CD4-positive, alpha-beta T cell (primary cell): ENCODE data around the gene PSMD3. TPM values are rescaled to one million over a fixed set of nuclear protein-coding genes. Genes with fewer than 3 reads are reported as not detected.
A peak's percentile ranks its signal among the peaks of the same experiment; 100 is the strongest.

ENCODE experiments used
- ATAC-seq: fragments of 200-7000 bp; cut with Tn5 transposase; one replicate; pipeline ENCODE4 v1.10.0; 2022; ENCODE audit warnings: mild to moderate bottlenecking; ENCODE audit not compliant: poor library complexity
- CTCF ChIA-PET: fragments of 350-600 bp; sonication (Branson Sonifier 250); formaldehyde crosslinking; loops from one replicate; lab custom pipeline; 2021; ENCODE audit warnings: antibody characterized with exemption, inconsistent platforms; lab: Charles Lee
- POLR2A ChIA-PET: fragments of 350-600 bp; sonication (Branson Sonifier 250); formaldehyde crosslinking; loops from one replicate; lab custom pipeline; 2021; ENCODE audit warnings: antibody characterized with exemption, inconsistent platforms; lab: Charles Lee
- DNase-seq, 14 experiments: peaks; one replicate each; pipeline ENCODE4 v3.0.0-alpha.2; 2013 to 2020; ENCODE audit warnings: mixed read lengths in 2 of 14
- H3K27ac ChIP-seq, 2 donors: one replicate each; pipeline versions ENCODE4 v1.5.1 to v1.7.0; 2013; ENCODE audit warnings: low read length in 2 of 2, low read depth in 1 of 2, mild to moderate bottlenecking in 1 of 2
- H3K27me3 ChIP-seq, 2 experiments: 1 replicate in 1 of 2; 2 replicates in 1 of 2; pipeline versions ENCODE4 v1.6.1 to v1.7.0; 2013; ENCODE audit warnings: low read length in 2 of 2, control low read depth in 1 of 2, mild to moderate bottlenecking in 1 of 2, moderate library complexity in 1 of 2; ENCODE audit not compliant: insufficient read depth in 2 of 2, control insufficient read depth in 1 of 2
- H3K36me3 ChIP-seq: one replicate; pipeline ENCODE4 v1.6.1; 2013; ENCODE audit warnings: low read length, control low read depth; ENCODE audit not compliant: insufficient read depth
- H3K4me1 ChIP-seq: one replicate; pipeline ENCODE4 v1.6.1; 2013; ENCODE audit warnings: low read length, control low read depth; ENCODE audit not compliant: insufficient read depth
- H3K4me3 ChIP-seq: one replicate; pipeline ENCODE4 v1.5.1; 2013; ENCODE audit warnings: mild to moderate bottlenecking, low read length, moderate library complexity
- H3K9me3 ChIP-seq, 2 experiments: 1 replicate in 1 of 2; 2 replicates in 1 of 2; pipeline versions ENCODE4 v1.6.1 to v1.7.0; 2013; ENCODE audit warnings: low read length in 2 of 2, mild to moderate bottlenecking in 2 of 2, control low read depth in 1 of 2, moderate library complexity in 1 of 2; ENCODE audit not compliant: control insufficient read depth in 1 of 2, insufficient read depth in 1 of 2
- H3K27ac Mint-ChIP-seq: one replicate; pipeline ENCODE4 v1.8.0; 2020; ENCODE audit warnings: mixed read lengths
- H3K27me3 Mint-ChIP-seq: one replicate; pipeline ENCODE4 v1.8.0; 2021; ENCODE audit warnings: mixed read lengths
- H3K36me3 Mint-ChIP-seq: one replicate; pipeline ENCODE4 v1.8.0; 2021; ENCODE audit warnings: low read depth, mixed read lengths
- H3K4me1 Mint-ChIP-seq: one replicate; pipeline ENCODE4 v1.8.0; 2021; ENCODE audit warnings: low read depth, mixed read lengths
- H3K4me3 Mint-ChIP-seq: one replicate; pipeline ENCODE4 v1.8.0; 2020; ENCODE audit warnings: mild to moderate bottlenecking, mixed read lengths
- H3K9me3 Mint-ChIP-seq: one replicate; pipeline ENCODE4 v1.8.0; 2020; ENCODE audit warnings: mixed read lengths
- CTCF ChIP-seq: fragments of 200-600 bp; IDR thresholded peaks from one replicate; pipeline ENCODE4 v1.8.0; 2022; ENCODE audit warnings: antibody characterized with exemption, mild to moderate bottlenecking
- intact Hi-C, 2 experiments: fragments of 100-400 bp; cut with DNase I in 1 of 2; cut with micrococcal nuclease in 1 of 2; formaldehyde crosslinking; loops; one replicate each; pipeline versions ENCODE4 v1.15.1 to v1.9.0; 2023 to 2025; cut with DNase I, micrococcal nuclease
- total RNA-seq, 174 experiments: library from RNA in 2 of 174; stranded (reverse) in 2 of 174; gene quantifications; one replicate each; pipeline ENCODE4 v1.2.3 and lab custom pipeline; 2021 to 2026

PSMD3 gene
- total RNA-seq, 2 experiments from 2014 or later = 66.7 to 71.9 TPM

DNA sequence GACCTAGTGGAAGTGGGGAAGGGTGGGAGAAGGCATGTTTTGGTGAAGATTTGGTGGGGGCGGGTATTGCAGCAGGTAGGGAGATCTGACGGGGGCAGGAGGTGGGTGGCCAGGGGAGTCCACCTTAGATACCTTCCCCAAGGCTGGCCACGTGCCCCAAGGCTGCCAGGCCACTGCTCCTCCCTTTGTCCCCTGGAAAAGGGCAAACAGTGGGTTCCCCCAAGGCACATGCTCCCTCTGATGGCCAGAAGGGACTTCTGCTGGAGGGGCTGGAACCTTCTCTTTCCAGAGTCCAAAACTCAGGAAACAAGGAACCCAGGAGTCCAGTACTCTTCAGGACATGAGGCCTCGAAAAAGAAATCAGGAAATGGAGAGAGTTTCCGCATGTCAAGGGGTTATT is 6.2 kb upstream of the PSMD3 start:
- ChIA-PET CTCF (no interaction called here), POLR2A (no interaction called here)
- intact Hi-C loops = no loop called here
- peaks cover 1% of the 10 kb centered on the region for H3K4me1 ChIP-seq
- no peaks in the 10 kb centered on the region for H3K9me3 Mint-ChIP-seq
- ATAC-seq = no peak
- no peak overlapping the region for H3K4me3 Mint-ChIP-seq
- H3K36me3 Mint-ChIP-seq = no peaks in the 10 kb centered on the region
- H3K4me1 Mint-ChIP-seq = no peaks in the 10 kb centered on the region
- H3K27ac Mint-ChIP-seq = no peak overlapping the region
- H3K9me3 ChIP-seq = no peaks in the 10 kb centered on the region
- TF ChIP-seq CTCF = no peak
- no peaks in the 10 kb centered on the region for H3K36me3 ChIP-seq
- H3K27ac ChIP-seq = no peak overlapping the region
- H3K27me3 Mint-ChIP-seq = peaks cover 37% of the 10 kb centered on the region
- H3K4me3 ChIP-seq = no peak overlapping the region
- no peak for DNase-seq
- peaks cover 0 to 2% of the 10 kb centered on the region in 2 experiments for H3K27me3 ChIP-seq

GRCh38 chr17:39975801-39976200 is 4.8 kb upstream of the PSMD3 start:
- Histone ChIP-seq H3K27ac (no peak overlapping the region), H3K4me1 (peaks cover 9% of the 10 kb centered on the region), H3K36me3 (no peaks in the 10 kb centered on the region), H3K27me3 (peaks cover 0 to 2% of the 10 kb centered on the region in 2 experiments), H3K4me3 (no peak overlapping the region), H3K9me3 (no peaks in the 10 kb centered on the region)
- ChIA-PET CTCF (interaction anchor here (1.0 kb wide), 1 partner anchor 17 kb away, joined by 4 read pairs; no protein-coding TSS in a partner anchor), POLR2A (interaction anchor here (1.1 kb wide), 1 partner anchor 17 kb away, joined by 3 read pairs; no protein-coding TSS in a partner anchor)
- Mint-ChIP-seq H3K4me3 (no peak overlapping the region), H3K27me3 (peaks cover 23% of the 10 kb centered on the region), H3K9me3 (no peaks in the 10 kb centered on the region), H3K27ac (no peak overlapping the region), H3K36me3 (peaks cover 7% of the 10 kb centered on the region), H3K4me1 (peaks cover 12% of the 10 kb centered on the region)
- ATAC-seq = no peak
- intact Hi-C loops = loop anchor here in 1 of 2 experiments (1.0 to 5.0 kb wide), 2 partner anchors 14 to 354 kb away; no protein-coding TSS in a partner anchor
- TF ChIP-seq CTCF = no peak
- DNase-seq = no peak

DNA sequence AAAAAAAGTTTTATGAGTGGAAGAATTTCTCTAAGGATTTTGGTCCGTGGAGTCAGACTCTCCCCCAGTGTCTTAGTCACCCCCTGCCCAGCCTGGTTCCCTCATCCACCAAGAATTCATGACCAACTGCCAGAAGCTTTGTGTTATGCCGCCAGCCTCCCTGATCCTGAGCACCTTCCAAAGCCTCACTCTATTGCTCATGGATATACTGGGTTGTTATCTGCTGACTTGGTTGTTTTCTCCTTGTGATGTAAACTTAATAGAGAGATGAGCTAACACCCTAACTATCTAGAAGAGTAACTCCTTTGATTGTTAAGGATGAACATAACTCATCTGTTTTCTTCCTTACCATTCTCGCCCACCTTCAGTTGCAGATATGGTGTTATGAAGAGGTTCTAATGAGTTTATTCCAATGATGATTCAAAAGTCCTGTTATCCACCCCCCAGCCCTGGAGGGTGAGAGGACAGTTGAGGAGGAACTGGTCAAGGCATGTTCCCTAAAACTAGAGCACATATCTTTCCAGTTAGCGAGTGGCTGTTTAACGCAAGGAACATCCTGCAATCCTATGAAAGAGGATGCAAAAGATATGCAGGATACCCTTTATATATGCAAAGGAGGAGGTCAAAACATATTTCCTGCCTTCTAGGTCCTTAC is 1.5 kb upstream of the PSMD3 start:
- CTCF ChIA-PET = interaction anchor here (0.5 to 4.9 kb wide), 6 partner anchors 21 to 790 kb away, joined by 3 to 55 read pairs (median 4); no protein-coding TSS in a partner anchor
- POLR2A ChIA-PET = interaction anchor here (1.5 to 2.0 kb wide), 5 partner anchors 20 to 160 kb away, joined by 6 to 34 read pairs (median 9); partner anchors contain the start of genes LRRC3C, NR1D1 and ORMDL3
- intact Hi-C loops = loop anchor here in 1 of 2 experiments (5.0 kb wide), 1 partner anchor 357 kb away; no protein-coding TSS in a partner anchor
- ATAC-seq (no peak), DNase-seq (no peak)
- Histone ChIP-seq H3K9me3 (no peaks in the 10 kb centered on the region), H3K27me3 (peaks cover 0 to 2% of the 10 kb centered on the region in 2 experiments), H3K4me3 (no peak overlapping the region), H3K36me3 (peaks cover 4% of the 10 kb centered on the region), H3K4me1 (peaks cover 25% of the 10 kb centered on the region), H3K27ac (no peak overlapping the region)
- H3K27ac Mint-ChIP-seq = no peak overlapping the region
- peaks cover 31% of the 10 kb centered on the region for H3K36me3 Mint-ChIP-seq
- H3K9me3 Mint-ChIP-seq = no peaks in the 10 kb centered on the region
- peak overlapping the region; percentile 7 for H3K4me3 Mint-ChIP-seq
- H3K27me3 Mint-ChIP-seq = peaks cover 2% of the 10 kb centered on the region
- peaks cover 36% of the 10 kb centered on the region for H3K4me1 Mint-ChIP-seq
- no peak for TF ChIP-seq CTCF
